GM21529 (cell line): Measurements from ENCODE around the gene GPC1.

Source experiments
- ATAC-seq: cut with Tn5 transposase; IDR thresholded peaks from one replicate; pipeline ENCODE4 v1.9.1; 2021; ENCODE audit not compliant: unreplicated experiment

GPC1 gene

GRCh38 chr2:240431271-240431660 lies 4.2 kb upstream of the GPC1 start:
- ATAC-seq: no peak

- ATAC-seq: no peak
Measured at GRCh38 chr2:240431661-240432424, 3.6 kb upstream of the GPC1 start.

- ATAC-seq: no peak
Measured at GRCh38 chr2:240432430-240432819, 3.0 kb upstream of the GPC1 start.

GRCh38 chr2:240432820-240433801 lies 2.4 kb upstream of the GPC1 start:
- ATAC-seq: no peak

GRCh38 chr2:240433973-240434727 lies 1.3 kb upstream of the GPC1 start:
- ATAC-seq: no peak

- peak; percentile 55 for ATAC-seq
Measured at GRCh38 chr2:240434728-240435456, 571 bp upstream of the GPC1 start.

- ATAC-seq: peak; percentile 18
Measured at GRCh38 chr2:240435948-240436682, 652 bp downstream of the GPC1 start.

- no peak for ATAC-seq
Measured at GRCh38 chr2:240436683-240437550, 1.5 kb downstream of the GPC1 start.

GRCh38 chr2:240437551-240437860 lies 2.0 kb downstream of the GPC1 start:
- no peak for ATAC-seq

GRCh38 chr2:240437861-240438809 lies 2.7 kb downstream of the GPC1 start:
- peak; percentile 34 for ATAC-seq

- no peak for ATAC-seq
Measured at GRCh38 chr2:240438810-240439697, 3.6 kb downstream of the GPC1 start.

- ATAC-seq: no peak
Measured at GRCh38 chr2:240439698-240440151, 4.3 kb downstream of the GPC1 start.

- ATAC-seq: no peak
Measured at GRCh38 chr2:240440251-240440650, 4.8 kb downstream of the GPC1 start.

GRCh38 chr2:240440704-240441320 lies 5.3 kb downstream of the GPC1 start:
- ATAC-seq: no peak

- no peak for ATAC-seq
Measured at GRCh38 chr2:240441326-240441992, 6.0 kb downstream of the GPC1 start.

GRCh38 chr2:240441993-240442411 lies 6.5 kb downstream of the GPC1 start:
- no peak for ATAC-seq
